Loucy (cell line): ENCODE data around the gene CTNNAL1.

ENCODE experiments used
- H2AFZ ChIP-seq: fragments of 200-600 bp; sonication (generic); 2 replicates; pipeline ENCODE4 v1.6.0; 2016; ENCODE audit warnings: antibody characterized with exemption, mild to moderate bottlenecking, low read length, moderate library complexity
- H3F3A ChIP-seq: fragments of 200-600 bp; 2 replicates; pipeline ENCODE4 v1.6.0; 2016; ENCODE audit warnings: antibody characterized with exemption, low read depth, mild to moderate bottlenecking
- H3K27me3 ChIP-seq: fragments of 200-600 bp; sonication (generic); 2 replicates; pipeline ENCODE4 v1.6.1; 2014; ENCODE audit warnings: low read length, mild to moderate bottlenecking; ENCODE audit not compliant: insufficient read depth, poor library complexity, severe bottlenecking
- H3K36me3 ChIP-seq: fragments of 200-600 bp; sonication (generic); 2 replicates; pipeline ENCODE4 v1.6.1; 2016; ENCODE audit warnings: low read length; ENCODE audit not compliant: insufficient read depth
- H3K4me1 ChIP-seq: fragments of 200-600 bp; sonication (generic); 2 replicates; pipeline ENCODE4 v1.5.1; 2014; ENCODE audit warnings: low read length, mild to moderate bottlenecking; ENCODE audit not compliant: insufficient read depth, poor library complexity, severe bottlenecking
- H3K4me2 ChIP-seq: fragments of 200-600 bp; sonication (generic); 2 replicates; pipeline ENCODE4 v1.6.0; 2014; ENCODE audit warnings: antibody characterized with exemption, low read length, low read depth, mild to moderate bottlenecking; ENCODE audit not compliant: poor library complexity, severe bottlenecking
- H3K4me3 ChIP-seq: fragments of 200-600 bp; sonication (generic); 2 replicates; pipeline ENCODE4 v1.5.1; 2014; ENCODE audit warnings: low read length, mild to moderate bottlenecking, mixed read lengths; ENCODE audit not compliant: poor library complexity, severe bottlenecking
- H3K79me2 ChIP-seq: fragments of 200-600 bp; sonication (generic); 2 replicates; pipeline ENCODE4 v1.6.1; 2014; ENCODE audit warnings: low read length; ENCODE audit not compliant: insufficient read depth
- H3K9ac ChIP-seq: fragments of 200-600 bp; sonication (generic); 2 replicates; pipeline ENCODE4 v1.6.0; 2014; ENCODE audit warnings: mild to moderate bottlenecking, low read depth, low read length, moderate library complexity; ENCODE audit not compliant: poor library complexity, severe bottlenecking
- H3K9me2 ChIP-seq: fragments of 200-600 bp; sonication (generic); replicated peaks from 2 replicates; pipeline ENCODE4 v1.6.1; 2016; ENCODE audit warnings: low read depth, low read length, mixed read lengths
- H3K9me3 ChIP-seq: fragments of 200-600 bp; sonication (generic); 2 replicates; pipeline ENCODE4 v1.6.1; 2014; ENCODE audit warnings: mild to moderate bottlenecking, antibody characterized with exemption, low read length, low read depth; ENCODE audit not compliant: insufficient read depth
- H4K20me1 ChIP-seq: fragments of 200-600 bp; sonication (generic); 2 replicates; pipeline ENCODE4 v1.6.0; 2014; ENCODE audit warnings: antibody characterized with exemption, low read length, mild to moderate bottlenecking; ENCODE audit not compliant: insufficient read depth, poor library complexity, severe bottlenecking
- CTCF ChIP-seq: fragments of 200-600 bp; sonication (generic); conservative IDR thresholded peaks from 2 replicates; pipeline ENCODE4 v1.5.1; 2014; ENCODE audit warnings: mild to moderate bottlenecking, antibody characterized with exemption, low read length
- EZH2phosphoT487 ChIP-seq: fragments of 200-600 bp; IDR thresholded peaks from 2 replicates; pipeline ENCODE4 v1.6.1; 2018; ENCODE audit warnings: antibody characterized with exemption, mild to moderate bottlenecking, moderate library complexity, borderline replicate concordance

Gene CTNNAL1

DNA sequence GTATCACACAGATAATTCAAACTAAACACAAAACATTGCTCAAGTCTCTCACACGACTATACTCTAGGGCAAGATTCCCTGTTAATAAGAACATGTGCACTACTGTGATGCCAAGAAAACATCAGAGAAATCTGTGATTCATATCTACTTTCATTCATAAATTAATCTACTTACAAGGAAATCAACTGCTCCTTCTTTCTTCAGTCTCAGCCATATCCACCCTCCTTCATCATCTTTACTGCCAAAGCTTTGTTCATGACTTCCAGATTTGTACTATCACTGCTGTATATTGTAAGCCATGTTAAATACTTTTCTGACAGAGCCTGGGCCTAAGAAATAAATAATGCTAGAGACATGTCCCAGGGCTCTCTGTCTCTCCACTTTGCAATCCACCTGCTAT lies 35.1 kb downstream of the CTNNAL1 start:
- no peak for TF ChIP-seq EZH2phosphoT487
- no peak for TF ChIP-seq CTCF
- no peaks in the 10 kb centered on the region for H4K20me1 ChIP-seq
- H3K9me2 ChIP-seq = no peaks in the 10 kb centered on the region
- H3K79me2 ChIP-seq = no peaks in the 10 kb centered on the region
- no peak overlapping the region for H3K4me2 ChIP-seq
- H3K36me3 ChIP-seq = peaks cover 11% of the 10 kb centered on the region; the same call in 1 of the 2 replicates
- no peaks in the 10 kb centered on the region for H3K27me3 ChIP-seq
- H3K4me1 ChIP-seq = no peaks in the 10 kb centered on the region
- no peaks in the 10 kb centered on the region for H3F3A ChIP-seq
- H3K9ac ChIP-seq = no peak overlapping the region
- no peaks in the 10 kb centered on the region for H3K9me3 ChIP-seq
- H2AFZ ChIP-seq = no peak overlapping the region
- no peak overlapping the region for H3K4me3 ChIP-seq

- Histone ChIP-seq H2AFZ (no peak overlapping the region), H3K4me1 (no peaks in the 10 kb centered on the region), H3K27me3 (no peaks in the 10 kb centered on the region), H3K4me3 (no peak overlapping the region), H3K4me2 (no peak overlapping the region), H3K79me2 (no peaks in the 10 kb centered on the region), H3K9ac (no peak overlapping the region), H3K9me3 (no peaks in the 10 kb centered on the region; the same call in 1 of the 2 replicates), H3K9me2 (no peaks in the 10 kb centered on the region), H3K36me3 (peaks cover 3% of the 10 kb centered on the region; the same call in 1 of the 2 replicates), H3F3A (no peaks in the 10 kb centered on the region), H4K20me1 (no peaks in the 10 kb centered on the region)
- TF ChIP-seq CTCF (no peak), EZH2phosphoT487 (no peak)
Observed at GRCh38 chr9:108973895-108974294, 39.4 kb downstream of the CTNNAL1 start.

DNA sequence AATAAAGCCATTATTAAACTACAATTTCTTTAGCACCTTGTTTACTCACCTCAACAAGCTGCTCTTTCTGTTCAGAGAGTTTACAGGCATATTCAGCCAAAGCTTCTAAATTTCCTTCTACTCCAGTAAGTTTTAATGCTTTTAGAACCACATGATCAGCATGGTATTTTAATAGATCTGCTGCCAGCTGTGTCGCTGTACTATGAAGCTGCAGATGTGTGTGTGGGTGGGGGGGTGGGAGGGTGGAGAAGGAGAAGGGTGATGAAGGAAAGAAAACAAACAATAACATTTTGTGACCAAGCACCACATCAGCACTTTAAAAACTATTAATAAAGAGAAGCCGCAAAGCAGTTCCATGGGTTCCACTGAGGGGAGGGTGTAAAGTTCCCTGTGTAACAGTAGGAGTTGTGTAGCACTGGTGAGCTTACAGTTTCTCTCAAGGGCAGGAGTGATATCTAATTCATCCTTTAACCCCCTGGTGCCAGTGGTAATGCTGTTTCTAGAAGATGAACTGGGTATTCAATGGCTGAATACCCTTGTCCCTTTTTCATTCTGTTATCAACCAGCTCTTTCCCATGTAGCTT lies 40.6 kb downstream of the CTNNAL1 start:
- Histone ChIP-seq H4K20me1 (no peaks in the 10 kb centered on the region), H3K79me2 (no peaks in the 10 kb centered on the region), H3K9me2 (no peaks in the 10 kb centered on the region), H3K27me3 (no peaks in the 10 kb centered on the region), H2AFZ (no peak overlapping the region), H3K4me1 (no peaks in the 10 kb centered on the region), H3F3A (no peaks in the 10 kb centered on the region), H3K4me3 (no peak overlapping the region), H3K36me3 (peaks cover 3% of the 10 kb centered on the region; the same call in 1 of the 2 replicates), H3K9me3 (no peaks in the 10 kb centered on the region; the same call in 1 of the 2 replicates), H3K4me2 (no peak overlapping the region), H3K9ac (no peak overlapping the region)
- TF ChIP-seq CTCF (no peak), EZH2phosphoT487 (no peak)
